ENCODE results near the gene FAM107A. TPM values are rescaled to one million over a fixed set of nuclear protein-coding genes. Genes with fewer than 3 reads are reported as not detected.

FAM107A gene
- total RNA-seq, 5 donors from 2014 or later (not counting 1 experiment from before 2014, with no cell fraction given) = 0.09 TPM; not detected in 4

GRCh38 chr3:58572013-58572633, 5.1 kb downstream of the FAM107A start:
- DNase-seq (no peak), ATAC-seq (replicated peaks in 1 of 4) (no peak)
- Histone ChIP-seq H3K9me3 (no peaks in the 10 kb centered on the region), H3K27ac (ENCODE audit: low read length) (no peak overlapping the region), H3K4me1 (ENCODE audit: control insufficient read depth in 1 of 2, extremely low read depth in 1 of 2, insufficient read depth in 2 of 2, low read length in 2 of 2) (peaks cover 0 to 5% of the 10 kb centered on the region in 2 experiments), H3K4me3 (ENCODE audit: control insufficient read depth in 1 of 2, extremely low read depth in 1 of 2, low read length in 1 of 2) (no peak overlapping the region), H3K36me3 (ENCODE audit: control insufficient read depth in 2 of 2, extremely low read depth in 1 of 2, insufficient read depth in 1 of 2, low read length in 1 of 2) (no peaks in the 10 kb centered on the region), H3K27me3 (replicated peaks in 1 of 2; ENCODE audit: control insufficient read depth in 2 of 2, extremely low read depth in 1 of 2, insufficient read depth in 2 of 2, low read length in 1 of 2) (peaks cover 0 to 6% of the 10 kb centered on the region in 2 experiments)
- POLR2A ChIA-PET = no interaction called here
- Mint-ChIP-seq H3K4me1 (peaks cover 6 to 9% (median 6%) of the 10 kb centered on the region in 3 donors), H3K27ac (no peak overlapping the region), H3K27me3 (peaks cover 0 to 6% of the 10 kb centered on the region in 2 donors), H3K9me3 (no peaks in the 10 kb centered on the region), H3K36me3 (no peaks in the 10 kb centered on the region), H3K4me3 (no peak overlapping the region)
- CTCF ChIA-PET = no interaction called here
- WGBS (ENCODE audit: insufficient coverage) = 80% methylated on average over 8 of the region's 13 CpGs

- no peak overlapping the region for H3K4me3 Mint-ChIP-seq
- no peaks in the 10 kb centered on the region for H3K36me3 ChIP-seq (ENCODE audit: control insufficient read depth in 2 of 2, extremely low read depth in 1 of 2, insufficient read depth in 1 of 2, low read length in 1 of 2)
- peaks cover 0 to 7% of the 10 kb centered on the region in 2 experiments for H3K27me3 ChIP-seq (replicated peaks in 1 of 2; ENCODE audit: control insufficient read depth in 2 of 2, extremely low read depth in 1 of 2, insufficient read depth in 2 of 2, low read length in 1 of 2)
- no peaks in the 10 kb centered on the region for H3K36me3 Mint-ChIP-seq
- H3K9me3 Mint-ChIP-seq = no peaks in the 10 kb centered on the region
- H3K27me3 Mint-ChIP-seq = peaks cover 0 to 5% of the 10 kb centered on the region in 2 donors
- H3K4me1 Mint-ChIP-seq = peaks cover 6 to 9% (median 6%) of the 10 kb centered on the region in 3 donors
- no peak overlapping the region for H3K27ac ChIP-seq (ENCODE audit: low read length)
- CTCF ChIA-PET = interaction anchor here in 1 of 2 donors (0.7 kb wide), 1 partner anchor 33 kb away, joined by 6 read pairs; no protein-coding TSS in a partner anchor
- DNase-seq (no peak), ATAC-seq (replicated peaks in 1 of 4) (no peak)
- no peaks in the 10 kb centered on the region for H3K9me3 ChIP-seq
- peaks cover 0 to 5% of the 10 kb centered on the region in 2 experiments for H3K4me1 ChIP-seq (ENCODE audit: control insufficient read depth in 1 of 2, extremely low read depth in 1 of 2, insufficient read depth in 2 of 2, low read length in 2 of 2)
- 81% methylated on average over 4 of the region's 5 CpGs for WGBS (ENCODE audit: insufficient coverage)
- POLR2A ChIA-PET = interaction anchor here in 1 of 2 donors (0.7 kb wide), 1 partner anchor 13 kb away, joined by 4 read pairs; no protein-coding TSS in a partner anchor
- no peak overlapping the region for H3K4me3 ChIP-seq (ENCODE audit: control insufficient read depth in 1 of 2, extremely low read depth in 1 of 2, low read length in 1 of 2)
- H3K27ac Mint-ChIP-seq = no peak overlapping the region
These were observed 6.3 kb downstream of the FAM107A start for GRCh38 chr3:58570851-58571250.

- H3K9me3 Mint-ChIP-seq = no peaks in the 10 kb centered on the region
- WGBS (ENCODE audit: insufficient coverage) = 91% methylated on average over 10 of the region's 12 CpGs
- peaks cover 6 to 9% (median 6%) of the 10 kb centered on the region in 3 donors for H3K4me1 Mint-ChIP-seq
- ChIA-PET POLR2A (interaction anchor here (0.6 kb wide), 2 partner anchors 26 to 250 kb away, joined by 3 to 5 read pairs; no protein-coding TSS in a partner anchor), CTCF (interaction anchor here (0.5 to 2.0 kb wide), 10 partner anchors 10 to 633 kb away, joined by 3 to 6 read pairs (median 3); partner anchors contain the start of genes HTD2 (in 1 of the 2), KCTD6 (in 1 of the 2) and RPP14 (in 1 of the 2))
- DNase-seq (no peak), ATAC-seq (replicated peaks in 1 of 4) (no peak)
- H3K27ac Mint-ChIP-seq = no peak overlapping the region
- no peaks in the 10 kb centered on the region for H3K9me3 ChIP-seq
- no peaks in the 10 kb centered on the region for H3K36me3 Mint-ChIP-seq
- no peak overlapping the region for H3K27ac ChIP-seq (ENCODE audit: low read length)
- peaks cover 0 to 7% of the 10 kb centered on the region in 2 donors for H3K27me3 Mint-ChIP-seq
- H3K36me3 ChIP-seq (ENCODE audit: control insufficient read depth in 2 of 2, extremely low read depth in 1 of 2, insufficient read depth in 1 of 2, low read length in 1 of 2) = no peaks in the 10 kb centered on the region
- H3K4me3 Mint-ChIP-seq = peak overlapping the region in 1 of 3 donors; percentile 44
- H3K4me1 ChIP-seq (ENCODE audit: control insufficient read depth in 1 of 2, extremely low read depth in 1 of 2, insufficient read depth in 2 of 2, low read length in 2 of 2) = peaks cover 0 to 5% of the 10 kb centered on the region in 2 experiments
- peaks cover 0 to 9% of the 10 kb centered on the region in 2 experiments for H3K27me3 ChIP-seq (replicated peaks in 1 of 2; ENCODE audit: control insufficient read depth in 2 of 2, extremely low read depth in 1 of 2, insufficient read depth in 2 of 2, low read length in 1 of 2)
- H3K4me3 ChIP-seq (ENCODE audit: control insufficient read depth in 1 of 2, extremely low read depth in 1 of 2, low read length in 1 of 2) = no peak overlapping the region
These were observed 7.7 kb downstream of the FAM107A start for GRCh38 chr3:58569287-58570001.

GRCh38 chr3:58568572-58569286, 8.5 kb downstream of the FAM107A start:
- peak in 3 of 4 experiments; percentile 26 to 60 (median 48) for ATAC-seq (replicated peaks in 1 of 4)
- POLR2A ChIA-PET = interaction anchor here in 1 of 2 donors (0.6 kb wide), 1 partner anchor 25 kb away, joined by 3 read pairs; no protein-coding TSS in a partner anchor
- H3K36me3 ChIP-seq (ENCODE audit: control insufficient read depth in 2 of 2, extremely low read depth in 1 of 2, insufficient read depth in 1 of 2, low read length in 1 of 2) = no peaks in the 10 kb centered on the region
- peak in 32 of 35 experiments; percentile 19 to 74 (median 51) for DNase-seq
- no peak overlapping the region for H3K27ac Mint-ChIP-seq
- H3K9me3 ChIP-seq = no peaks in the 10 kb centered on the region
- H3K27me3 ChIP-seq (replicated peaks in 1 of 2; ENCODE audit: control insufficient read depth in 2 of 2, extremely low read depth in 1 of 2, insufficient read depth in 2 of 2, low read length in 1 of 2) = peaks cover 0 to 9% of the 10 kb centered on the region in 2 experiments
- no peaks in the 10 kb centered on the region for H3K9me3 Mint-ChIP-seq
- H3K4me1 ChIP-seq (ENCODE audit: control insufficient read depth in 1 of 2, extremely low read depth in 1 of 2, insufficient read depth in 2 of 2, low read length in 2 of 2) = peaks cover 0 to 5% of the 10 kb centered on the region in 2 experiments
- 36% methylated on average over 12 of the region's 17 CpGs for WGBS (ENCODE audit: insufficient coverage)
- no peak overlapping the region for H3K4me3 ChIP-seq (ENCODE audit: control insufficient read depth in 1 of 2, extremely low read depth in 1 of 2, low read length in 1 of 2)
- peaks cover 0 to 7% of the 10 kb centered on the region in 2 donors for H3K27me3 Mint-ChIP-seq
- CTCF ChIA-PET = interaction anchor here (0.5 to 2.0 kb wide), 18 partner anchors 9 to 1674 kb away, joined by 3 to 8 read pairs (median 4); partner anchors contain the start of genes HTD2 (in 1 of the 2), KCTD6 (in 1 of the 2) and RPP14 (in 1 of the 2)
- peaks cover 6 to 9% (median 6%) of the 10 kb centered on the region in 3 donors for H3K4me1 Mint-ChIP-seq
- H3K4me3 Mint-ChIP-seq = peak overlapping the region; percentile 17 to 49 (median 44)
- H3K27ac ChIP-seq (ENCODE audit: low read length) = no peak overlapping the region
- H3K36me3 Mint-ChIP-seq = no peaks in the 10 kb centered on the region

- Mint-ChIP-seq H3K27me3 (peaks cover 0 to 7% of the 10 kb centered on the region in 2 donors), H3K9me3 (no peaks in the 10 kb centered on the region), H3K27ac (no peak overlapping the region), H3K4me1 (peaks cover 6 to 9% (median 6%) of the 10 kb centered on the region in 3 donors), H3K4me3 (no peak overlapping the region), H3K36me3 (no peaks in the 10 kb centered on the region)
- CTCF ChIA-PET = interaction anchor here (0.5 to 2.0 kb wide), 5 partner anchors 8 to 464 kb away, joined by 3 to 6 read pairs (median 3); no protein-coding TSS in a partner anchor
- H3K9me3 ChIP-seq = no peaks in the 10 kb centered on the region
- WGBS (ENCODE audit: insufficient coverage) = no CpG with 5 or more reads among the region's 7 CpGs
- POLR2A ChIA-PET = no interaction called here
- ATAC-seq (replicated peaks in 1 of 4) = no peak
- DNase-seq = no peak
- peaks cover 0 to 5% of the 10 kb centered on the region in 2 experiments for H3K4me1 ChIP-seq (ENCODE audit: control insufficient read depth in 1 of 2, extremely low read depth in 1 of 2, insufficient read depth in 2 of 2, low read length in 2 of 2)
- H3K27ac ChIP-seq (ENCODE audit: low read length) = no peak overlapping the region
- no peaks in the 10 kb centered on the region for H3K36me3 ChIP-seq (ENCODE audit: control insufficient read depth in 2 of 2, extremely low read depth in 1 of 2, insufficient read depth in 1 of 2, low read length in 1 of 2)
- peaks cover 0 to 14% of the 10 kb centered on the region in 2 experiments for H3K27me3 ChIP-seq (replicated peaks in 1 of 2; ENCODE audit: control insufficient read depth in 2 of 2, extremely low read depth in 1 of 2, insufficient read depth in 2 of 2, low read length in 1 of 2)
- no peak overlapping the region for H3K4me3 ChIP-seq (ENCODE audit: control insufficient read depth in 1 of 2, extremely low read depth in 1 of 2, low read length in 1 of 2)
These were observed 10.0 kb downstream of the FAM107A start for GRCh38 chr3:58567251-58567515.

Measured in T-cell (primary cell).